HK-2 (cell line): Measurements from ENCODE around the gene SERPINB2.
"Not testable (repeated sequence)": the region's sequence is repeated elsewhere in the genome, so short reads cannot be mapped to it uniquely, and the experiment has no call there.

Experiments used
- DNase-seq: peaks from one replicate; pipeline ENCODE4 v3.0.0-alpha.2; 2018; ENCODE audit not compliant: unreplicated experiment

Gene SERPINB2

DNA sequence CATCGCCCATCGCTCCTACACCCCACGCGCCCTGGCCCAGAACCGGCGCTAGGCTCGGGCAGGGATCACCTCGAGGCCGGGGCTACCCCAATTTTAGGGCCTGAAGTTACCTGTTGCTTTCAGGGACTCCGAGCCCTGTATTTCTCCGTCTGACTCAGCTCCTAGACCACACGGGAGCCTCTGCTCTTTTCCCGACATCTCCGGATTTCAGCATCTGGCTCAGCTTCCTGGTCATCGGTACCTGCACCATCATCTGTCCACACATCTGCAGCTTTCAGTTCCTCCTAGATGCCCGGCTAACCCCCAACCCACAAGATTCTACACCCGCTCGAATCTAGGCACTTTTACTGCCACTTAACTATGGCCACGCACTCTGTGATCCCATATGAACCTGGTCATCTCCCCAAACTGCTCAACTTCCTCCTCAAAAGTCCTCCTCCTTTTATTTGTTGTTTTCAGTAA is 49.5 kb downstream of the SERPINB2 start:
- no peak for DNase-seq

DNA sequence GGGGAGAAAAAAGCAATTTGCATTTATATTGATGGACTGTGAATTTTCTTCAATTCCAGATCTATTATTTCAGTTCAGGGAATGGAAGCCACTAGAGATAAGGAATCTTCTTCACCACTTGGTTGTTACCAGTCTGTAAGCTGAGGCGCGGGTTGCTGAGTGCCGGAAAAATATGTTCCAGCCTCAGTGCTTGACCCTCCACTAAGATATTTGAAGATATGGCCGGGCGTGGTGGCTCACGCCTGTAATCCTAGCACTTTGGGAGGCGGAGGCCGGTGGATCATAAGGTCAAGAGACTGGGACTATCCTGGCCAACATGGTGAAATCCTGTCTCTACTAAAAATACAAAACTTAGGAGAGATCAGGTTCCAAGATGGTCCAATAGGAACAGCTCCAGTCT is 52.5 kb downstream of the SERPINB2 start:
- no peak for DNase-seq

DNA sequence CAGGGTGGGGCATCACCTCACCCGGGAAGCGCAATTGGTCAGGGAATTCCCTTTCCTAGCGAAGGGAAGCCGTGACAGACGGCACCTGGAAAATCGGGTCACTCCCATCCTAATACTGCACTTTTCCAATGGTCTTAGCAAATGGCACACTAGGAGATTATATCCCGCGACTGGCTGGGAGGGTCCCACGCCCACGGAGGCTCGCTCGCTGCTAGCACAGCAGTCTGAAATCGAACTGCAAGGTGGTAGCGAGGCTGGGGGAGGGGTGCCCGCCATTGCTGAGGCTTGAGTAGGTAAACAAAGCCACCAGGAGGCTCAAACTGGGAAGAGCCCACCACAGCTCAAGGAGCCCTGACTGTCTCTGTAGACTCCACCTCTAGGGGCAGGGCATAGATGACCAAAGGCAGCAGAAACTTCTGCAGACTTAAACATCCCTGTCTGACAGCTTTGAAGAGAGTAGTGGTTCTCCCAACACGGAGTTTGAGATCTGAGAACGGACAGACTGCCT is 53.1 kb downstream of the SERPINB2 start:
- DNase-seq: not testable (repeated sequence)

DNA sequence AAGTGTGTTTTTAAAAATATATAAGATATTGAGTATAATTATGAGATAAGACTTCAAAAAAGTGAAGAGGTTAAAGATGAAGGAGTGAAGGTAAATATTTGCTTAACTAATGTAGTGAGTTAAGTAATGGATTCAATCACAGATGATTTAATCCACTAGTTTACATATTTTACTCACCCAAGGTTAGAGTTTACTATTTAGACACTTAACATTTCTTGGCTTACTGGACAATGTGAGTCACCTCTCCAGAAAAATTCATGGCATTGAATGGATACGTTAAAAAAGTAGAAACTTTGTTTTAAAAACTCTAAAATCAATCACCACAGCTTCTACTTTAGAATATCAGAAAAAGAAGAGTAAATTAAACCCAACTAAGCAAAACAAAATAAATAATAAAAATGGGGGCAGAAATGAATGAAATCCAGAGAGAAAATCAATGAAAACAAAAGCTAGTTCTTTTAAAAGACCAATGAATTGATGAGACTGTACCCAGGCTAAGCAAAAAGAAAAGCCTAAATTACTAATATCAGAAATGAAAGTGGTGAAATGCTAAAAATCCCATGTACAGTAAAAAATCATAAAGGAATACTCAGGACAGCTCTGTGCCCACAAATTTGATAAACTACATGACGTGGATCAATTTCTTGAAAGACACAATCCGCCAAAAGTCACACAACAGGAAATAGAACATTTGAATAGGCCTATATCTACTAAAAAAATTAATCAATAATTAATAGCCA is 59.7 kb downstream of the SERPINB2 start:
- no peak for DNase-seq

DNA sequence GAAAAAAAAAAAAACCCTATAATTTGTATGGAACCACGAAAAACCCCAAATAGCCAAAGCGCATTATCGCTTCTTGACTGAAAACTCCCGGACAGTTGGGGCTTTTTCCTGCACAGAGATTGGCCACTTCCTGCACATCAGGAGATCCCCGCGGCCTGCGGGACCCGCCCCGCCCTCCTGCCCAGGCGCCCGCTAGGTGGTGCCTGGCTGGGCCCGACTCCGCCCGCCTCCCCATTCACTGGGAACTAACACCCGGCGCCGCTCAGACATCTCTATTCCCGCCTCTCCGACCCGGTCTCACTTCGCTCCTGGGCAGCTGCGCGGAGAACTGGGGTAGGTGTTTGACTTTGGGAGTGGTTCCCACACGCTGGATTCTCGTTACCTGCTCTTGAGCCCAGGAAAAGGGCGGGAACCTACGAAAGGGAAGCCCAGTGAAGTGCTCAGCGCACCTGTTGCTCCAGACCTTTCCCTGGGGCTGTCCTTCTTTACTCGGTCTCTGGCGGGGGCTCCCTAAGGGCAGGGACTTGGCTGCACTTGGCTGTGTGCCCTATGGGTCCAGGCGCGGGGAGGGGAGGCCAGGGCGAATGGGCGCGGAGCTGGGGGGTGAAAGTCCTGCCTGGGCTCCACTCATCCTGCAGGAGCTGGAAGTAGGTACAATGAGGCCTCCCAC is 61.7 kb downstream of the SERPINB2 start, which contains the start of gene HMSD:
TSS of gene HMSD (plus strand) at position 234 of the 670 bp plus-strand sequence. CDS start 4,155 bp downstream, outside the sequence.
- peak; percentile 28 for DNase-seq

DNA sequence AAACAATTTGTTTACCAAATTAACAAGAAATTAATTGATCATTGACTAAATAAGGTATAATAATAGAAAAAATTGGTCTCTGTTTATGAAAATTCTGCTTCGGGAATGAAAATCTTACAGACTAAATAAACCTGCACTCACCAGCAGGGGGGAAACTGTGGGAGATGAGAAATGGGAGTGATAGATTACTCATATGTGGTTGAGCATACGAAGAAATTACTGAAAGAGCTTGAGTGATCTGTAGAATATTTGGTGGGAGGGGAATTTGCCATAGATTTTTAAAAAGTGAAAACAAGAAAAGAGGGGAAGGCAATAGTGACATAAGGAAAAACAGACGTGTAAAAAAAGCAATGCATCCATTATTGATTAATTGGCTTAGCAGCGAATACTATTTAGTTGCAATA is 63.8 kb downstream of the SERPINB2 start:
- DNase-seq: no peak
